Measurements from ENCODE around the gene PCGF3.
"Not testable (repeated sequence)": the region's sequence is repeated elsewhere in the genome, so short reads cannot be mapped to it uniquely, and the experiment has no call there.

The PCGF3 gene

DNA sequence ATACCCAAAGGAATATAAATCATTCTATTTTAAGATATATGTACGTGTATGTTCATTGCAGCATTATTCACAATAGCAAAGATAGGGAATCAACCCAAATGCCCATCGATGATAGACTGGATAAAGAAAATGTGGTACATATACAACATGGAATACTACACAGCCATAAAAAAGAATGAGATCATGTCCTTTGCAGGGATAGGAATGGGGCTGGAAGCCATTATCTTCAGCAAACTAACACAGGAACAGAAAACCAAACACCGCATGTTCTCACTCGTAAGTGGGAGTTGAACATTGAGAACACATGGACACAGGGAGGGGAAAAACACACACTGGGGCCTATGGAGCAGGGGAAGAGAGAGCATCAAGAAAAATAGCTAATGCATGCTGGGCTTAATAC, 101.3 kb downstream of the PCGF3 start:
- DNase-seq = not testable (repeated sequence)

DNA sequence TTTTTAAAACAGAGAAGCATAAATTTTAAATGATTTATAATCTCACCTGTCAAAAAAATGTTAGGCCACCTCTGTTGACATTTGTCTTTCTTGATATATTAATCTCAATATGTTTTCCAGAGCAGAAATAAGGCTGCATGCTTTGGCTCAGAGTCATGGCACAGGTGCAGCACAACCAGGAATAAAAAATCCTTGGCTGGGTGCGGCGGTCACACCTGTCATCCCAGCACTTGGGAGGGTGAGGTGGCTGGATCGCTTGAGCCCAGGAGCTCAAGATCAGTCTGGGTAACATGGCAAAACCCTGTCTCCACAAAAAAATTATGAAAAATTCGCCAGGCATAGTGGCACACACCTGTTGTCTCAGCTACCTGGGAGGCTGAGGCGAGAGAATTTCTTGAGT, 102.2 kb downstream of the PCGF3 start:
- DNase-seq = no peak

DNA sequence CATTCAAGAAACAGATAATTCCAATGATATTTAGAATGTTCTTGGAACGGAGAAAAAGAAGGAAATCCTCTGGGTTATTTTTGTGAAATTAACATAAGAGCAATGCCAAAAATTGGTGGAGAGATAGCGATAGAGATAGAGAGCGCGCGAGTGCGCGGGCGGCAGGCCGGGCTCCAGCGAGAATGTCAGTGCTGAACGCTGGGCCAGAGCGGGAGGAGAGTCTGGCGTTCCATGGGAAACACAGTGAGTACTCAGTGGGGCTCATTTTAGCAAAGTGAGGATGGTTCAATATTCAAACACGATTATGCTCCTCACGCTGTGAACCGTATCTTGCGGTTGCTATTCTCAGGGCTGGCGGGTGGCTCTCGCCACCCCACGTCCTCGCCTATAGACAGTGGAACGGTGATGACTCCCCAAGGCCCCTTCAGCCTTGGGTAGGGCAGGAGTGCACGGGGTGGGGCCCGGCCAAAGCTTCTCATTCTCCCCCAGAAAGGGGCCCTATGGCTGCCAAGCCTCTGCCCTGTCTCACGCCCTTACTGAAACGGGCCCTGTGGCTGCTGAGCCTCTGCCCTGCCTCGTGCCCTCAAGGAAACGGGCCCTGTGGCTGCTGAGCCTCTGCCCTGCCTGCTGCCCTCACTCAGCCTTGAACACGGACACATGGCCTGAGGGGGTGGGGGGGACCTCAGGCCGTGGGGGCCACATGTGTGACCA, 103.4 kb downstream of the PCGF3 start:
- DNase-seq = no peak

DNA sequence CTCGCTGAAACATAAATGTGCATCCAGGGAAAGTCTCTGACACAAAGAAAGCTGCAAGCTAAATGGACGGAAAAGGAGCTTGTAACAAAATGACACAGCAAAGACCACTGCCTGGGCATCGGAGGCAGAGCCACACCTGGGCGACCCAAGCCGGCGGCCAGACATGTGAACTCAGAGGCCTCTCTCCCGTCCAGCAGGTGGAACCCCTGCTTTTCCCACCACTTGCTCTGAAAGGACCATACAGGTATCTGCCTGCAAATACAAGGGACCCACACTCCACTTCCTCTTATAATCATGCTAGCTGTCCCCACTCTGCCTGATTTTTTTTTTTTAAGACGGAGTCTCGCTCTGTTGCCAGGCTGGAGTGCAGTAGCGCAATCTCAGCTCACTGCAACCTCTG, 108.3 kb downstream of the PCGF3 start:
- DNase-seq = no peak

DNA sequence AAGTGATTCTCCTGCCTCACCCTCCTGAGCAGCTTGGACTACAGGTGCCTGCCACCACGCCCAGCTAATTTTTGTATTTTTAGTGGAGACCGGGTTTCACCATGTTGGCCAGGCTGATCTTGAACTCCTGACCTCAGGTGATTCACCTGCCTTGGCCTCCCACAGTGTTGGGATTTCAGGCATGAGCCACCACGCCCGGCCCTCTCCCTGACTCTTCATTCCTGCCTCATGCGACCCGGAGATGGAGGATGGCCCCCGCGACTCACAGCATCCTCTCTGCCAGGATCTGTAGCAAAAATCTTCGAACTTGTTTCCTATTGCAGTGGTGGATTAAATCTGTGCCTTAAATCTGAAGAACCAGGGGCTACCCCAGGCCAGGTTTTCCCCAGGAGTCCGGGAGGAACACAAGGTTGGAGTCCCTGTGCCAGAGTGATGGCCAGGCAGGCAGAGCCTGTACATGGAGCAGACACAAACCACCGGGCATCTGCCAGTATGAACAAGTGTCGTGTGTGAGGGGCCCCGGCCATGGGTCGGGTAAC, 108.7 kb downstream of the PCGF3 start:
- DNase-seq = no peak

DNA sequence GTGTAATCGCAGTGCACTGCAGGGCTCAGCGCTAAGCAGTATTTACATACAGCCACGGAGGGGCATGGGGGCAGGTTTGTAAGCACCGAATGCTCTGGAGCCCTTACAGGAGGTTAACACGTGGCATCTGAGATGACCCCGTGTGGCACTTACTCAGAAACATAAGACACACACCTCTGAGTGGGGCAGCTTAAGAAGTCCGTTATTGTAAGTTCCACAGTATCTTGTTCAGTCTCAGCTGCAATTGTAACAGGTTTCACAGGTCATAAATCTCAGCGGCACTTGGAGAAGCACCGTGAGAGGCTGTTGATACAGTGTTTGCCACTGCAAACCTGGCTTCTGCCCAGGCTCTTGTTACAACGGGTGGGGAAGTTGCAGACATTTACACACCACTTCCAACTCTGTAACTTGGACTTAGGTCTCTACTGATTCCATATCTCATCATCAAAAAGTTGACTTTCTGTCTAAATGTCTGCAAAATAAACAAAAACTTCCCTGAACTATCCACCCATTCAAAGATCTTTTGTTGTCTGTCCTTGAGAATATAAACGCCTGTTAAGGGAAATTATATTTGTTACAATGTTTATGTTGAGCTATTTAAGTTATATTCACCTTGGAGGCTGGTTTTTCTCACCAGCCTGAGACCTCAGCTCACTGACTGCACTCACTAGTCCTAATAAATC, 110.0 kb downstream of the PCGF3 start:
- DNase-seq = no peak

DNA sequence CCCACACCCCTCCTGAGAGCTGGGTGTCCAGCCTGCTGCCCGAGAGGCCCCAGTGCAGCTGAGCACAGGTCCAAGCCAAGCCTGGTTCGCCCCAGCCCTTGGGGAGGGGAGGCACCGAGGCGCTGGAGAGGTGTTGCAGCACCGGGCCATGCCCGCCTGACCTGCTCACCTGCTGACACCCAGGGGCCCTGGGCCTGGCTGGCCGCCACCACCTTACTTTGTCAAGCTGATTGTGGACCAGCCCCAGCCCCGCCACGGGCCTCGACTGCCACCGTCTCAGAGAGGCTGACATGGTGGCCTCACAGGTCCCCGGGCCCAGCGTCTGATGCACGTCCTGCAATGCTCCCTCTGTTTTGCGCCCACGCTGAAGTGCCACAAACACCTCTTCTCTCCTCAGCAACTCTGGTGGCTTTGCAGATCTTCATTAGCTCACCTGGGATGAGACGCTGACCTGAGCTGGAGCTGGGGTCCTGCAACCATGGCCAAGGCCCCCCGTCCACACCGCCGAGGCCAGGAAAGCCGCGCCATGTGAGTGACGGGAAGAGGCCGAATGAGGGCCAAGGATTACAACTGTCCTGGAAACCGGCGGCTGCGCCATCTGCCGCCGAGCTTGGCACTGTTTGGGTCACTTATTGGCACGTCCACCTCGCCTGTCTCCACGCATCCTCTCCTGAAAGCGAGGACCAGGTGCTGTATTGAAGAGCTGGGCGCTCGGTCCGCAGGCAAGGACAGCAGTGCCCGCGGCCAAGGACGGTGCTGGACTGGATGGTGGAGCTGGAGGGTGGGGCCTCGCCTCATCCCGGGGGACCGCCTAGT, 112.7 kb downstream of the PCGF3 start:
- DNase-seq = no peak

DNA sequence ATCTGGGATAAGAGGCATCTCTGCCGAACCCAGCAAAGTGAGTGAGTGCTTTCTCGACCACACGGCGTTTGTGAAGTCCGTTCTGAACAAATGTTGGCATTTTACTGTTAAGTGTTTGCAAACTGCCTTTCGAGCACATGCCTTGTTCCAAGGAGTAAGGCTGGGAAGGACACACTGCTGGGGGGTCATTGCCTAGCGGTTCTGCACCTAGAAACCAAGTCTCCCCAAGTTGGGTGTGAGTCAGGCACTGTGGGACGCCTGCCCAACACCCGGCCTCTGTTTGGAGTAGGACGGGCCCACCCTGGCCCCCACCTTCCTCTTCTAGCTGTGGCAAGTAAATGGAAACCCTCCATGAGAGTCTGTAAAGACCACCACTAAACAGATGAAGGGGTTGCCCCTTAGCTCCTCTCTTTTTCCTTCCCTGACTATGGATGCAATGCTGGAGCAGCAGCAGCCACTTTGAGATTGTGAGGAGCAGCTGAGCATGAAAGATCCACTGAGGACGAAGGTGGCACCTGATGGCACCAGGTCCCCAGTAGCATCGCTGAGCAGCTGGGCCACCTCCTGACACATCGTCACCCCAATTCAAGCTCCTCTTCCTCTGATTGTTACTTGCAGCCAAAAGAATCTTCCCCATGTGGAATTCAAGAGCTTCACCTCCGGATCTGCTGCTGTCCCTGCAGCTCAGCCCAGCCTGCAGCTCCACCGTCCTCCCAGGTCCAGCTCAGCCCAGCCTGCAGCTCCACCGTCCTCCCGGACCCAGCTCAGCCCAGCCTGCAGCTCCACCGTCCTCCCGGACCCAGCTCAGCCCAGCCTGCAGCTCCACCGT, 114.0 kb downstream of the PCGF3 start:
- DNase-seq = no peak

Measured in T1000 (cell line).